Raji (cell line): ENCODE results near the gene FBXO33.

Experiments used
- POLR2A ChIP-seq: IDR thresholded peaks from 2 replicates; pipeline ENCODE4 v1.6.1; 2011; ENCODE audit warnings: low read depth, low read length, control low read depth; ENCODE audit not compliant: insufficient read depth

FBXO33 gene

GRCh38 chr14:39368261-39368959 is 63.8 kb downstream of the FBXO33 start:
- no peak for TF ChIP-seq POLR2A

GRCh38 chr14:39367387-39367751 is 64.9 kb downstream of the FBXO33 start:
- no peak for TF ChIP-seq POLR2A

- TF ChIP-seq POLR2A = no peak
Observed at GRCh38 chr14:39366460-39367386, 65.5 kb downstream of the FBXO33 start.

GRCh38 chr14:39365354-39365753 is 66.9 kb downstream of the FBXO33 start:
- TF ChIP-seq POLR2A = no peak

- no peak for TF ChIP-seq POLR2A
Observed at GRCh38 chr14:39364509-39364908, 67.7 kb downstream of the FBXO33 start.

- TF ChIP-seq POLR2A = no peak
Observed at GRCh38 chr14:39360316-39360715, 71.9 kb downstream of the FBXO33 start.

GRCh38 chr14:39351708-39352107 is 80.5 kb downstream of the FBXO33 start:
- no peak for TF ChIP-seq POLR2A

GRCh38 chr14:39350866-39351265 is 81.4 kb downstream of the FBXO33 start:
- no peak for TF ChIP-seq POLR2A
